Osteoblast (primary cell): ENCODE results near the gene PHLPP1. TPM values are rescaled to one million over a fixed set of nuclear protein-coding genes. Genes with fewer than 3 reads are reported as not detected.

Experiments used
- DNase-seq: peaks from one replicate; pipeline ENCODE4 v3.0.0; 2011; ENCODE audit warnings: low spot score, mixed read lengths; ENCODE audit not compliant: insufficient read length; ENCODE audit errors: missing footprints
- H2AFZ ChIP-seq: 2 replicates; pipeline ENCODE4 v1.6.0; 2011; ENCODE audit warnings: mild to moderate bottlenecking, low read length
- H3K27ac ChIP-seq: 2 replicates; pipeline ENCODE4 v1.5.1; 2011; ENCODE audit warnings: mild to moderate bottlenecking, low read depth, low read length, moderate library complexity
- H3K27me3 ChIP-seq: 2 replicates; pipeline ENCODE4 v1.6.0; 2012; ENCODE audit warnings: mild to moderate bottlenecking, control low read depth, inconsistent platforms, low read length, moderate library complexity; ENCODE audit not compliant: insufficient read depth
- H3K36me3 ChIP-seq: 2 replicates; pipeline ENCODE4 v1.5.1; 2011; ENCODE audit warnings: mild to moderate bottlenecking, low read length, control low read depth, moderate library complexity; ENCODE audit not compliant: insufficient read depth
- H3K4me1 ChIP-seq: 2 replicates; pipeline ENCODE4 v1.5.1; 2011; ENCODE audit warnings: mild to moderate bottlenecking, low read length, control low read depth, moderate library complexity; ENCODE audit not compliant: insufficient read depth
- H3K4me2 ChIP-seq: 2 replicates; pipeline ENCODE4 v1.6.0; 2011; ENCODE audit warnings: mild to moderate bottlenecking, low read length; ENCODE audit not compliant: insufficient read depth
- H3K4me3 ChIP-seq: fragments of 200-600 bp; sonication (generic); 3 replicates; pipeline ENCODE4 v1.5.1; 2012; ENCODE audit warnings: mild to moderate bottlenecking, low read length, inconsistent platforms; ENCODE audit not compliant: insufficient read depth
- H3K79me2 ChIP-seq: 2 replicates; pipeline ENCODE4 v1.6.0; 2012; ENCODE audit warnings: mild to moderate bottlenecking, low read length, control low read depth, inconsistent platforms; ENCODE audit not compliant: insufficient read depth
- H3K9me3 ChIP-seq: 2 replicates; pipeline ENCODE4 v1.5.1; 2011; ENCODE audit warnings: low read depth, low read length, control low read depth
- H4K20me1 ChIP-seq: 2 replicates; pipeline ENCODE4 v1.6.0; 2012; ENCODE audit warnings: mild to moderate bottlenecking, low read length, control low read depth; ENCODE audit not compliant: insufficient read depth
- CTCF ChIP-seq: IDR thresholded peaks from 2 replicates; pipeline ENCODE4 v1.5.1; 2011; ENCODE audit warnings: mild to moderate bottlenecking, low read depth, low read length, moderate library complexity; ENCODE audit errors: extremely low read depth
- total RNA-seq: library from RNA; depleted of rRNA; stranded (reverse); fragments of >200 nt; gene quantifications from 2 replicates; pipeline ENCODE4 v1.2.3, GENCODE V29; 2012

Gene PHLPP1
- total RNA-seq, 1 donor: 6.9 TPM

GRCh38 chr18:62839874-62840713 lies 124.8 kb downstream of the PHLPP1 start:
- TF ChIP-seq CTCF: no peak
- Histone ChIP-seq H3K36me3 (no peaks in the 10 kb centered on the region), H3K27ac (peak overlapping the region; percentile 9), H3K4me2 (peak overlapping the region; percentile 5), H3K9me3 (no peaks in the 10 kb centered on the region), H4K20me1 (no peaks in the 10 kb centered on the region), H3K79me2 (no peaks in the 10 kb centered on the region), H3K27me3 (no peaks in the 10 kb centered on the region), H3K4me3 (no peak overlapping the region), H2AFZ (no peak overlapping the region), H3K4me1 (peaks cover 8% of the 10 kb centered on the region)
- DNase-seq: no peak

- H3K4me3 ChIP-seq: no peak overlapping the region
- peaks cover 8% of the 10 kb centered on the region for H3K4me1 ChIP-seq
- no peak for TF ChIP-seq CTCF
- no peaks in the 10 kb centered on the region for H3K27me3 ChIP-seq
- H3K79me2 ChIP-seq: no peaks in the 10 kb centered on the region
- H3K4me2 ChIP-seq: no peak overlapping the region
- DNase-seq: no peak
- no peaks in the 10 kb centered on the region for H3K9me3 ChIP-seq
- no peaks in the 10 kb centered on the region for H4K20me1 ChIP-seq
- H2AFZ ChIP-seq: no peak overlapping the region
- no peak overlapping the region for H3K27ac ChIP-seq
- H3K36me3 ChIP-seq: no peaks in the 10 kb centered on the region
Observed at GRCh38 chr18:62841405-62841804, 126.1 kb downstream of the PHLPP1 start.

- H3K36me3 ChIP-seq: no peaks in the 10 kb centered on the region
- H3K27ac ChIP-seq: no peak overlapping the region
- no peak overlapping the region for H3K4me2 ChIP-seq
- no peak for TF ChIP-seq CTCF
- no peak overlapping the region for H2AFZ ChIP-seq
- no peak for DNase-seq
- no peaks in the 10 kb centered on the region for H3K27me3 ChIP-seq
- no peaks in the 10 kb centered on the region for H3K9me3 ChIP-seq
- H4K20me1 ChIP-seq: no peaks in the 10 kb centered on the region
- H3K79me2 ChIP-seq: no peaks in the 10 kb centered on the region
- H3K4me1 ChIP-seq: peaks cover 8% of the 10 kb centered on the region
- H3K4me3 ChIP-seq: no peak overlapping the region
Observed at GRCh38 chr18:62842898-62843297, 127.6 kb downstream of the PHLPP1 start.

GRCh38 chr18:62844850-62845643 lies 129.7 kb downstream of the PHLPP1 start:
- no peak for TF ChIP-seq CTCF
- no peak overlapping the region for H3K4me2 ChIP-seq
- H2AFZ ChIP-seq: no peak overlapping the region
- H3K9me3 ChIP-seq: no peaks in the 10 kb centered on the region
- no peaks in the 10 kb centered on the region for H4K20me1 ChIP-seq
- no peak overlapping the region for H3K4me3 ChIP-seq
- no peak overlapping the region for H3K27ac ChIP-seq
- DNase-seq: no peak
- no peaks in the 10 kb centered on the region for H3K36me3 ChIP-seq
- no peaks in the 10 kb centered on the region for H3K27me3 ChIP-seq
- H3K79me2 ChIP-seq: no peaks in the 10 kb centered on the region
- H3K4me1 ChIP-seq: peaks cover 7% of the 10 kb centered on the region
